Measurements from ENCODE around the gene LEMD3.

The LEMD3 gene

DNA sequence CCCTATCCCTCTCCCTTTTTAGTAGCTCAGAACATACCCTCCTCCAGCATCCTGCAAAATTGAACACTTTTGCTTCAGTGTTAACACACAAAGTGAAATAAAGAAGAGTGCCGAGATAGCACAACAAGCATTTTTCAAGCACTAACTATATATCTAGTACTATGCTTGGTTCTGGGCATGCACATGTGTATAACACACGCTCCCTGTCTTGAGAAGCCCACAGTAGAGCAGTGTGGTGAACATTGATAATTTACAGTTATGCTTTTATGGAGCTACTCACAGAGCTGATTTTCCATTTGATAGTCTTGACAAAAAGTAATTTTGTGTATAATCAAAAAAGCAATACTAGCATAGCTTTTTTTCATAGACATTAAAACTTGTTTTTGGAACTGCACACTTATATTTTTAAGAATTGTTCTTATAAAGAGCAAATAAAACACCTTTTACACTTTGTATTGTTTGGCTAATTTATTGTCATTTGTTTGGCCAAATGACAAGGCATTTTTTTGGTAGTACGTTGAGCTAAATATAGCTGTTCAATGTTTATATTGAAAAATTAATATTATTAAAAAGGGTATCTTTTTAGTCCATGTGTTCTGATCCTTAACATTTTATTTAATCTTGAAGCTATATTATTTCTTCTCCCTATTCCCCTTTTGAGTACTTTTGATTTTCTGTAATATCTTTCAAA, 39.7 kb downstream of the LEMD3 start:
- TF ChIP-seq EZH2 (IDR thresholded peaks at IDR 0.05; ENCODE audit: borderline replicate concordance, low read depth, low read length, severe bottlenecking): no peak
- TF ChIP-seq, protein P1, sequence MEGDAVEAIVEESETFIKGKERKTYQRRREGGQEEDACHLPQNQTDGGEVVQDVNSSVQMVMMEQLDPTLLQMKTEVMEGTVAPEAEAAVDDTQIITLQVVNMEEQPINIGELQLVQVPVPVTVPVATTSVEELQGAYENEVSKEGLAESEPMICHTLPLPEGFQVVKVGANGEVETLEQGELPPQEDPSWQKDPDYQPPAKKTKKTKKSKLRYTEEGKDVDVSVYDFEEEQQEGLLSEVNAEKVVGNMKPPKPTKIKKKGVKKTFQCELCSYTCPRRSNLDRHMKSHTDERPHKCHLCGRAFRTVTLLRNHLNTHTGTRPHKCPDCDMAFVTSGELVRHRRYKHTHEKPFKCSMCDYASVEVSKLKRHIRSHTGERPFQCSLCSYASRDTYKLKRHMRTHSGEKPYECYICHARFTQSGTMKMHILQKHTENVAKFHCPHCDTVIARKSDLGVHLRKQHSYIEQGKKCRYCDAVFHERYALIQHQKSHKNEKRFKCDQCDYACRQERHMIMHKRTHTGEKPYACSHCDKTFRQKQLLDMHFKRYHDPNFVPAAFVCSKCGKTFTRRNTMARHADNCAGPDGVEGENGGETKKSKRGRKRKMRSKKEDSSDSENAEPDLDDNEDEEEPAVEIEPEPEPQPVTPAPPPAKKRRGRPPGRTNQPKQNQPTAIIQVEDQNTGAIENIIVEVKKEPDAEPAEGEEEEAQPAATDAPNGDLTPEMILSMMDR (IDR thresholded peaks at IDR 0.05; ENCODE audit: borderline replicate concordance, extremely low read depth, low read length, poor library complexity, severe bottlenecking): no peak

DNA sequence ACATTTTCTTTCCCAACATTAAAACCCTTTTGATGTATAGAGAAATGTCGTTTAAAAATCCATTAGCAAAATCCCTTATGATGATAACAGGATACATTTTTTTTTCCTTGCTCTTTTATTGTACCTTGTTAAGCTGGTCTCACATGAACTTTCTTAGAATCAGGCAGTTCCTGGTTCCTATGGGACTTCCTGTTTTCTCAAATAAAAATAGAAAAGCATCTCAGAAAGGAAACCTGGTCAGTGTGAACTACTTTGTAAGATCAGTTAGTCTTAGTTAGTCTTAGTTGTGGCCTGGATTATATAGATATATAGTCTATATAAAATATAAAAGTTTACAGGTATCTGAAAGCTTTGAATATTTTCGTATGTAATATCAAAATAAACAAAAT, 40.3 kb downstream of the LEMD3 start:
- peak; percentile 79 for ATAC-seq (ENCODE audit: insufficient read depth, low read depth)
- Histone ChIP-seq H3K79me2 (ENCODE audit: insufficient read depth, low read length) (peaks cover 63% of the 10 kb centered on the region), H3K4me3 (ENCODE audit: low read depth in 1 of 2, low read length in 2 of 2) (no peak overlapping the region), H2AFZ (ENCODE audit: low read depth, low read length) (no peak overlapping the region), H3K4me1 (ENCODE audit: insufficient read depth, low read length) (peaks cover 50% of the 10 kb centered on the region), H4K20me1 (ENCODE audit: insufficient read depth, low read length) (peaks cover 11% of the 10 kb centered on the region; the same call in 1 of the 2 replicates), H3K4me2 (ENCODE audit: insufficient read depth, low read length) (peak overlapping the region; percentile 54; the same call in 1 of the 2 replicates), H3K9me3 (ENCODE audit: insufficient read depth, low read length, severe bottlenecking) (no peaks in the 10 kb centered on the region), H3K27me3 (ENCODE audit: insufficient read depth, low read length, poor library complexity) (no peaks in the 10 kb centered on the region), H3K27ac (ENCODE audit: low read length) (peak overlapping the region; percentile 82), H3K36me3 (ENCODE audit: insufficient read depth, low read length) (peaks cover 22% of the 10 kb centered on the region; the same call in 1 of the 2 replicates), H3K9ac (ENCODE audit: low read depth, low read length) (peak overlapping the region; percentile 21; the same call in 1 of the 2 replicates)
- TF ChIP-seq, protein P1 (IDR thresholded peaks at IDR 0.05; ENCODE audit: borderline replicate concordance, extremely low read depth, low read length, poor library complexity, severe bottlenecking): no peak
- DNase-seq: no peak

More for the DNA sequence above, 39.7 kb downstream of the LEMD3 start:
- Histone ChIP-seq H3K4me3 (ENCODE audit: low read depth in 1 of 2, low read length in 2 of 2) (peak overlapping the region in 1 of 2 experiments; percentile 29; a peak in 2 of 4 replicates), H2AFZ (ENCODE audit: low read depth, low read length) (no peak overlapping the region), H3K36me3 (ENCODE audit: insufficient read depth, low read length) (peaks cover 18% of the 10 kb centered on the region; the same call in 1 of the 2 replicates), H3K27ac (ENCODE audit: low read length) (peak overlapping the region; percentile 82), H4K20me1 (ENCODE audit: insufficient read depth, low read length) (peaks cover 12% of the 10 kb centered on the region; the same call in 1 of the 2 replicates), H3K4me1 (ENCODE audit: insufficient read depth, low read length) (peaks cover 50% of the 10 kb centered on the region), H3K9me3 (ENCODE audit: insufficient read depth, low read length, severe bottlenecking) (no peaks in the 10 kb centered on the region), H3K27me3 (ENCODE audit: insufficient read depth, low read length, poor library complexity) (no peaks in the 10 kb centered on the region), H3K9ac (ENCODE audit: low read depth, low read length) (peak overlapping the region; percentile 21; the same call in 1 of the 2 replicates), H3K79me2 (ENCODE audit: insufficient read depth, low read length) (peaks cover 68% of the 10 kb centered on the region), H3K4me2 (ENCODE audit: insufficient read depth, low read length) (peak overlapping the region; percentile 54)
- ATAC-seq (ENCODE audit: insufficient read depth, low read depth): peak; percentile 73
- no peak for DNase-seq

DNA sequence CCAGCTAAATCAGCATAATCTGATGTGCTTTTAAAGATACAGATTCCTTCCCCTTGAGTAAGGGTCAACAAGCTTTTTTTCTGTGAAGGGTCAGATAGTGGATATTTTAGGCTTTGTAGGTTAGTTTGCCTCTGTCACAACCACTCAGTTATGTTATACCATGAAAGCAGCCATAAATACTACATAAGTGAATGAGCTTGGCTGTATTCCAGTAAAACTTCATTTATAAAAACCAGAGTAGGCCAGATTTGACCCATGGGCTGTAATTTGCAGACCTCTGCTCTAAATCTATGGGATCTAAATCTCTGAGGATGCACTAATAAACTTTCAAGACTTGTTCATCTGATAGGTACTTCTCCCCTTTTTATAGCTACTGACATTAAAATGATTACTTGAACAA, 47.7 kb downstream of the LEMD3 start:
- no peaks in the 10 kb centered on the region for H3K4me1 ChIP-seq (ENCODE audit: insufficient read depth, low read length)
- H3K4me2 ChIP-seq (ENCODE audit: insufficient read depth, low read length): no peak overlapping the region
- H3K36me3 ChIP-seq (ENCODE audit: insufficient read depth, low read length): peaks cover 65% of the 10 kb centered on the region
- ATAC-seq (ENCODE audit: insufficient read depth, low read depth) (no peak), DNase-seq (no peak)
- H3K9me3 ChIP-seq (ENCODE audit: insufficient read depth, low read length, severe bottlenecking): peaks cover 19% of the 10 kb centered on the region
- H3K9ac ChIP-seq (ENCODE audit: low read depth, low read length): no peak overlapping the region
- no peak overlapping the region for H2AFZ ChIP-seq (ENCODE audit: low read depth, low read length)
- H3K4me3 ChIP-seq (ENCODE audit: low read depth in 1 of 2, low read length in 2 of 2): no peak overlapping the region
- no peaks in the 10 kb centered on the region for H3K27me3 ChIP-seq (ENCODE audit: insufficient read depth, low read length, poor library complexity)
- H4K20me1 ChIP-seq (ENCODE audit: insufficient read depth, low read length): no peaks in the 10 kb centered on the region
- H3K79me2 ChIP-seq (ENCODE audit: insufficient read depth, low read length): peaks cover 4% of the 10 kb centered on the region
- no peak overlapping the region for H3K27ac ChIP-seq (ENCODE audit: low read length)
- no peak for TF ChIP-seq EZH2 (IDR thresholded peaks at IDR 0.05; ENCODE audit: borderline replicate concordance, low read depth, low read length, severe bottlenecking)
- TF ChIP-seq, protein P1 (IDR thresholded peaks at IDR 0.05; ENCODE audit: borderline replicate concordance, extremely low read depth, low read length, poor library complexity, severe bottlenecking): no peak

All from DND-41 (cell line).